Measurements from ENCODE around the gene SOX8.
"Not testable (repeated sequence)": the region's sequence is repeated elsewhere in the genome, so short reads cannot be mapped to it uniquely, and the experiment has no call there.

The SOX8 gene

GRCh38 chr16:1007284-1007850 is 25.8 kb downstream of the SOX8 start:
- DNase-seq (ENCODE audit: low read depth) = no peak

- no peak for DNase-seq (ENCODE audit: low read depth)
These were observed 26.5 kb downstream of the SOX8 start for GRCh38 chr16:1008085-1008484.

DNA sequence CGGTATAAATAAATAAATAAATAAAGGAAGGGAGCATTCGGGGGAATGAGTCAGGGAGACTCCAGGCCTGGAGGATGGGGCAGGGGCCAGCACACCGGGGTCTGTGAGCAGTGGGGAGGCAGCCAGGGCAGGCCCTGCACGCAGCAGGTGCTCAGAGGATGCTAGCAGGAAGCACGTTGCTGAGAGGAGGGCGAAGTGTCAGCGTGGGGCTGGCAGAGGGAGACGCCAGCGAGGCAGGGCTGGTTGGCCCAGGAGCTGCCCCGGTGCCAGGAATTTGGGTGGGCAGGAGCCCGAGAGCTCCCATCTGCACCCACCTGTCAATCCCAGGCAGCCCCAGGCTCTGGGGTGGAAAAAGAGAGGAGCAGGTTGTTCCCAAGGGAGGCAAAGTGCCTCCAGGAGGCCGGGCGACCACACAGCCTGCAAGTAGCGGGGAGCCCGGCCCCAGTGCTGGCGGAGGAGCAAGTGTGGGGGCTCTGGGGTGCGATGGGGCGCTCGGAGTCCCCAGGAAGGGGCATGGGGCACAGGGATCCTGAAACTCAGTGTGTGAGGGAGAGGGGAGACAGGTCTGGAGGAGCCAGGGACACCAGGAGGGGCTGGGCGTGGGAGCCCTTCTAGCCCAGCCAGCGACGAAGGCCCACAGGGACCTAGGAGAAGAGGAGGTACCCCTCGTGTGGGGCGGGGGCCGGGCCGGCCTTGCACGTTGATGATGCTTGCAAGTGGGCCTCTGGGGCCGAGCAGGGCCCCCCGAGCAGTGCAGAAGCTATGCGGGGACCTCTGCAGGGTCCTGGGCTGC is 28.0 kb downstream of the SOX8 start:
- DNase-seq (ENCODE audit: low read depth) = no peak

- DNase-seq (ENCODE audit: low read depth) = no peak
These were observed 28.7 kb downstream of the SOX8 start for GRCh38 chr16:1010251-1010650.

DNA sequence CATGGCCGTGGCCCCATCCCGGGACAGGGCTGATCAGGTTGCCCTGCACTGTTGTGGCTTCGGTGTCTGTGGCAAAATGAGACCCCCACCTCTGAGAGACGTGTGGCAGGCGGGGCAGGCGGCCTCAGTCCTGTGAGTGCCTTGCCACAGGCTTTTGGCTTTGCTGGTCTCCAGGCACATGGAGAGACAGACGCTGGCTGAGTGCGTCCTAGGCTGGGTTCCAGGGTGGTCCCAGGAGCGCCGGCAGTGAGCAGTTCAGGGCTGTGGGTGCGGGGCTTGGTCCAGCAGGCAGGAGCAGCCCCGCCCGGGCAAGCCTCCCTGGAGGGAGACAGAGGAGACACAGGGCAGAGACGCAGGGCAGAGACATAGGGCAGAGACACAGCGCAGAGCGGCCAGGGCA is 29.2 kb downstream of the SOX8 start:
- no peak for DNase-seq (ENCODE audit: low read depth)

GRCh38 chr16:1011316-1012082 is 29.9 kb downstream of the SOX8 start:
- no peak for DNase-seq (ENCODE audit: low read depth)

DNA sequence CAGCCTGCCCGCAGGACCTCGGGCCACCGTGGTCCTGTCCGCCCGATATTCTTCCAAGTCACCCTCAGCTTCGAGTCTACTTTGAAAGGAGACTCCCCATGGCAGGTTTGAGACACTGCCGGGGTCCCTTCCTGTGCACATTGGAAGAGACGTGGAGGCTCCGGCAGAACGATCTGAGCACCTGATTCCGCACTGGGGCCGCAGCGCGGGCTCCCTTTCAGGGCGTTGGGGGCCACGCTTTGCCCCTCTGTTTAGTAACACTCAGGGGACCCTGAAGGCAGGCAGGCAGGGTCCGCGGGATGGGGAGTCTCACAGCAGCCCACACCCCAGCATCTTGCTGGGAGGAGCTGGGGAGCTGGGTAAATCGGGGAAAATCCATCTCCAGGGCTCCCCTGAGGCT is 30.6 kb downstream of the SOX8 start:
- DNase-seq (ENCODE audit: low read depth) = no peak

DNA sequence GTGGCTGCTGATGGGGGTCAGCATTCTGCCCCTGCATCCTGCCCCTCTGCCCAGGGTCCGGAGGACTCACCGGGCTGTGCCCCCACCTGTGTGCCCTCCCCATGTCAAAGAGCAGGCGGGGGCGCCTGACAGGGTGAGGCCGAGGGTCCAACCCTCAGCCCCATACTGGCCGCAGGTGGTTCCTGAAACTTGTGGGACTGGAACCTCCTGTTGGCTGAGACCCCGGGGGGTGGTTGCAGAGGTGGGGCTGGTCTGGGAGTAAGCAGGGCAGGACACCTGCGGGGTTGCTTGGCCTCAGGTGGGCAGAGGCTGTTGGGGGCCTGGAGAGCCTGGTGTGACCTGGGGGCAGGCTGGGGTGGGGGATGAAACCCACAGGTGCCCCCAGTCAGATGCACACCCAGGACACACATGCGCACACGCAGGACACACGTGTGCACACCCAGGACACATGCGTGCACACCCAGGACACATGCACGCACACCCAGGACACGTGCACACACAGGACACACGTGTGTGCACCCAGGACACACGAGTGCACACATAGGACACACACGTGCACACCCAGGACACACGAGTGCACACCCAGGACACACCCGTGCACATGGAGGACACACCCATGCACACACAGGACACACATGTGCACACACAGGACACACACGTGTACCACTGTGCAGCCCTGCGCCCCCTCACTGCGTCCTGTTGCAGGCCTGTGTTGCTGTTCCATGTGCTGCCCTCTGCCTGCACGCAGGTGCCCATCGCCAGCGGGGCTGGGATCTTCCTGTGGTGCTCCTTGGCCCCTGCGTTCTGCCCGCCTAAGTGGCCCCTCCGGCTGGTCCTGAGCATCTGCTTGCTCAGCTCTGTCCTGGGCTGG is 31.4 kb downstream of the SOX8 start:
- no peak for DNase-seq (ENCODE audit: low read depth)

DNA sequence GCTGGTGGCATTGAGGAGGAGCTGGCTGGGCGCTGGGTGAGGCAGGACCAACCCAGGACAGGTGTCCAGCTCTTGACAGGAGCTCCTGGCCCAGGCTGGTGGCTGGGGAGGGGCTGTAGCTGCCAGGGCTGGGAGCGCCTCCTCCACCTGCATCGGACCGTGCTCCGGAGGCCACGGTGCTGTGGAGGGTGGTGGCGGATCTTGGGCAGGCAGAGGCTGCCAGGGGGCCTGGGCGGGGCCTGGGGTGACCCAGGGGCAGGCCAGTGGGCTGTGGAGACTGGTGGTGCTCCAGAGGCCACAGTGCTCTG is 32.0 kb downstream of the SOX8 start:
- no peak for DNase-seq (ENCODE audit: low read depth)

DNA sequence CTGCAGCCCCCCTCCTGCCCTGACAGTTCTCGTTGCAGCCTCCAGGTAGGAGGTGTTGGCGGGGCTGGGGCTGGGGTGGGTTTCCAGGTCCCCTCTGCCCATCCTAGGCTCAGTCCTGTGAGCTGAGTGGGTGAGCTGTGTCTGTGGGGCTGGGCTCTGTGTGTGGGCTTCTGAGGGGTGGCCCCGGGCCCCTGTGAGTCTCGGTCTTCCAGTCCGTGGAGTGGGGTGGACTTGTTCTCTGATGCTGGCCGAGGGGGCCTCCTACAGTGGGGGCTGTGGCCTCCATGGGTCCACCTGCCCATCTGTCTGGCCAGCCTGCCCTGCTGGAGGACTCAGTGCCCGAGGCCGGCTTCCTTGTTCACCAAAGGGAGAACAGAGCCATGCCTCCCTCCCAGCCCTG is 32.7 kb downstream of the SOX8 start:
- no peak for DNase-seq (ENCODE audit: low read depth)

DNA sequence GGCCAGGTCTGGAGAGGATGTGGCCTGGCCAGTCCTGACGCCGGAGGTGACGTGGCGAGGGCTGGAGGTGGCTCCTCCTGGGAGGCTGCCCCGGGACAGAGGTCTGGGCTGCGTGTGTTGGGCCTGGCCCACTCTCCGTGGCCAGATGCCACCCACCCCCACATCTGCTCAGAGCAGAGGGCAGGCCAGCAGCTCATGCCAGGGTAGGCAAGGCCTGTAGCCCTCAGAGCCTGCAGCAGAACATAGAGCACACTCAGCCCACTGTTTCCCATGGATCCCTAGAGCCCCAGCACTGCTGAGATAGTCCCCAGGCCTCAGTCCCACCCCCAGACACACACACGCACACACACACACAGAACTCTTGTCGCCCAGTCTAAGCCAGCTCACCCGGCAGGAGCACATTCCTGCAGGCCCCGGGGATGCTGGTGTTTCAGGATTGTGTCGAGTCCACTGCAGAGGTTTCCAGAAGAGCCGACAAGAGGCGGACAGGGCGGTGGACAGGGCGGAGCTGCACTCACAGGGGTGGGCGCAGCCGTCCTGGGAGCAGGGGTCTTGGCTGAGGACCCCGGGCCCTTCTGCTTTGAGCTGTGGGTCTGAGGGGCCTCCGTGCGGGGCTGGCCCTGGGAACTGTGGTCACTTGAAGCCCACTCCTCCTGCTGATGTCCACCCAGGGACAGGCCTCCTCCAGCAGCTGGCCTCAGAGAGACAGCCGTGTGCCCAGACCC is 33.4 kb downstream of the SOX8 start:
- no peak for DNase-seq (ENCODE audit: low read depth)

- DNase-seq (ENCODE audit: low read depth) = no peak
These were observed 37.1 kb downstream of the SOX8 start for GRCh38 chr16:1018447-1019198.

- no peak for DNase-seq (ENCODE audit: low read depth)
These were observed 37.9 kb downstream of the SOX8 start for GRCh38 chr16:1019231-1020090.

- no peak for DNase-seq (ENCODE audit: low read depth)
These were observed 38.5 kb downstream of the SOX8 start for GRCh38 chr16:1020091-1020399.

DNA sequence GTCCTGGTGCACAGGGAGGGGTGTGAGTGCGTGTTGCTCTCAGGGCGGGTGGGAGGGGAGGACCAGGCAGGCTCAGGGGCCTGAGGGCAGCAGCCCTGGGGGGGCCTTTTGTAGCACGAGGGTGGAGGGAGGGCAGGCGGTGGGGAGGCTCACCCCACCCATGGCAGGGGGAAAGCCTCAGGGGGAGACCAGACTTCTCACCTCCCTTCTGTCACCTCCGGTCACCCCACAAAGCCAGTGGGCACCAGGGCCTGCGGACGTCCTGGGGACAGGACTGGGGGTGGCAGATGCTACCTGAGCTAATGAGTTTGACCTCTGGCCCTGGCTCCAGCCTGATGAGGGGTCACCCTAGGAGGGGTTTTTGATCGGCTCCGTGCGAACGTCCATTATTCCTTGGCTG is 39.0 kb downstream of the SOX8 start:
- no peak for DNase-seq (ENCODE audit: low read depth)

- no peak for DNase-seq (ENCODE audit: low read depth)
These were observed 40.1 kb downstream of the SOX8 start for GRCh38 chr16:1021553-1022160.

DNA sequence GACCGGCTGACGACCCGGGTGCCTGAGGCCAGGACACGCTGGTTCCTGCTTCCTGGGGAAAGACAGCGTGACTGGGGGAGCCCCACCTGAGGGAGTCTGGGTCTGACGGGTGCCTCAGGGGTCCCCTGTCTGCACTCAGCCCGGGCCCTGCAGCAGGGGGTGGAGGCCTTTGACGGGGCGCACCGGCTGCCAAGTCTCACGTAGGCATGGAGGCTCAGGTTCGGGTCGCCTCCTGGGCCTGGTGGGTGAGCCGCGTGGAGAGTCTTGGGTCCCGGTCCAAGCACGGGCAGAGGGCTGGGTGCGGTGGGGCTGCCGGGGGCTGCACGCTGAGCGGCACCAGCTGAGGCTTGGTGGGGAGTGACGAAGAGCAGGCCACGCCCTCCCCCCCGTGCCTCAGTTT is 40.9 kb downstream of the SOX8 start:
- DNase-seq (ENCODE audit: low read depth) = no peak

GRCh38 chr16:1024138-1024537 is 42.6 kb downstream of the SOX8 start:
- no peak for DNase-seq (ENCODE audit: low read depth)

DNA sequence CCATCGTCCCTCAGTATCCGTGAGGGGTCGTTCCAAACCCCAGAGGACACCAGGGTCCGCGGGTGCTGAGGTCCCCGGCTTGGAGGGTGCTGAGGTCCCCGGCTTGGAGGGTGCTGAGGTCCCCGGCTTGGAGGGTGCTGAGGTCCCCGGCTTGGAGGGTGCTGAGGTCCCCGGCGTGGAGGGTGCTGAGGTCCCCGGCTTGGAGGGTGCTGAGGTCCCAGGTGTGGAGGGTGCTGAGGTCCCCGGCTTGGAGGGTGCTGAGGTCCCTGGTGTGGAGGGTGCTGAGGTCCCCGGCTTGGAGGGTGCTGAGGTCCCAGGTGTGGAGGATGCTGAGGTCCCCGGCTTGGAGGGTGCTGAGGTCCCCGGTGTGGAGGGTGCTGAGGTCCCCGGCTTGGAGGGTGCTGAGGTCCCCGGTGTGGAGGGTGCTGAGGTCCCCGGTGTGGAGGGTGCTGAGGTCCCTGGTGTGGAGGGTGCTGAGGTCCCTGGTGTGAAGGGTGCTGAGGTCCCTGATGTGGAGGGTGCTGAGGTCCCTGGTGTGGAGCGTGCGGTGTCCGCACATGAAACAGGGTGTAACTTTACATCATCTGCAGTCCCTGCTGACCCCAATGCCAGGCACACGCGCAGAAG is 43.7 kb downstream of the SOX8 start:
- not testable (repeated sequence) for DNase-seq (ENCODE audit: low read depth)

Data from T follicular helper cell (primary cell).